ENCODE measurements around the gene NXT2.

The NXT2 gene

DNA sequence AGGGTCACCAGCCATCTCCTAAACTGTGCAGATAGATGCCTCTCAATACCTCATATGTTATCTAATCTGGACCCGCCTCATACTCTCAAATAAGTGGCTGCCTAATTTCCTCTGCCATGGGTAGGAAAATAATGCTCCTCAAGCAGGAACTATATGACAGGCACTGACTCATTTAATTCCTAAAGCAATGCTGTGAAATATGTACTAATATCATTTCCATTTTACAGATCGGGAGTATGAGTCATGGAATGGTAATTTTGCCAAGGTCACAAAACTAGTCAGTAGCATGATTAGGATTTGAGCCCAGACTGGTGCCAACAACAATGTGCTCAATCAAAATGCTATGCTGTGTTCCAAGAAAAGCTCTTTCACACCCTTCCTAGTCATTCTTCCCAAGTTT, 3.0 kb upstream of the NXT2 start:
- no peak overlapping the region for H3K4me2 ChIP-seq (ENCODE audit: low read depth, low read length, poor library complexity, severe bottlenecking)
- H3K36me3 ChIP-seq (ENCODE audit: low read length) = no peaks in the 10 kb centered on the region
- no peak overlapping the region for H3K4me3 ChIP-seq (ENCODE audit: insufficient read depth, low read length, poor library complexity, severe bottlenecking)
- no peak overlapping the region for H3K9ac ChIP-seq (ENCODE audit: low read length)
- no peak overlapping the region for H3K27ac ChIP-seq (ENCODE audit: low read depth, low read length)
- no peak overlapping the region for H2AFZ ChIP-seq (ENCODE audit: low read depth, low read length, severe bottlenecking)
- no peaks in the 10 kb centered on the region for H3K9me2 ChIP-seq (replicated peaks; ENCODE audit: insufficient read depth, low read length)
- no peak for TF ChIP-seq EZH2phosphoT487 (conservative IDR thresholded peaks at IDR 0.05; ENCODE audit: low read length)
- TF ChIP-seq, protein P1, sequence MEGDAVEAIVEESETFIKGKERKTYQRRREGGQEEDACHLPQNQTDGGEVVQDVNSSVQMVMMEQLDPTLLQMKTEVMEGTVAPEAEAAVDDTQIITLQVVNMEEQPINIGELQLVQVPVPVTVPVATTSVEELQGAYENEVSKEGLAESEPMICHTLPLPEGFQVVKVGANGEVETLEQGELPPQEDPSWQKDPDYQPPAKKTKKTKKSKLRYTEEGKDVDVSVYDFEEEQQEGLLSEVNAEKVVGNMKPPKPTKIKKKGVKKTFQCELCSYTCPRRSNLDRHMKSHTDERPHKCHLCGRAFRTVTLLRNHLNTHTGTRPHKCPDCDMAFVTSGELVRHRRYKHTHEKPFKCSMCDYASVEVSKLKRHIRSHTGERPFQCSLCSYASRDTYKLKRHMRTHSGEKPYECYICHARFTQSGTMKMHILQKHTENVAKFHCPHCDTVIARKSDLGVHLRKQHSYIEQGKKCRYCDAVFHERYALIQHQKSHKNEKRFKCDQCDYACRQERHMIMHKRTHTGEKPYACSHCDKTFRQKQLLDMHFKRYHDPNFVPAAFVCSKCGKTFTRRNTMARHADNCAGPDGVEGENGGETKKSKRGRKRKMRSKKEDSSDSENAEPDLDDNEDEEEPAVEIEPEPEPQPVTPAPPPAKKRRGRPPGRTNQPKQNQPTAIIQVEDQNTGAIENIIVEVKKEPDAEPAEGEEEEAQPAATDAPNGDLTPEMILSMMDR (IDR thresholded peaks at IDR 0.05; ENCODE audit: insufficient read depth, low read length, poor library complexity, severe bottlenecking) = no peak
- H4K20me1 ChIP-seq (ENCODE audit: low read depth, low read length) = no peaks in the 10 kb centered on the region
- H3F3A ChIP-seq (ENCODE audit: insufficient read depth) = no peaks in the 10 kb centered on the region
- H3K9me3 ChIP-seq (ENCODE audit: insufficient read depth, low read length) = no peaks in the 10 kb centered on the region
- no peaks in the 10 kb centered on the region for H3K27me3 ChIP-seq (ENCODE audit: low read length)
- H3K79me2 ChIP-seq (ENCODE audit: insufficient read depth, low read length) = no peaks in the 10 kb centered on the region; the same call in 1 of the 2 replicates

DNA sequence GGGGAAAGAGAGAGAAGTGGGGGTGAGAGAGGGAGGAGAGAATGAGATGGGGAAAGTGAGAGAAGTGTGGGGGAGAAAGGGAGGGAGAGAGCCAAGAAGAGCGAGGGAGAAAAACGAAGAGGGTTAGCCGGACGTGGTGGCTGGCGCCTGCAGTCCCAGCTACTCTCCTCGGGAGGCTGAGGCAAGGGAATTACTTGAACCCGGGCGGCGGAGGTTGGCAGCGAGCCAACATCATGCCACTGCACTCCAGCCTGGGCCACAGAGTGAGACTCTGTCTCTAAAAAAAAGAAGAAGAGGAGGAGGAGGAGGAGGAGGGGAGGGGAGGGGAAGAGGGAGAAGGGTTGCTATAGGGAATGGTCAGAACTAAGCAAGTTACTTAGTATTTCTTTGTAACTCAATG, 1.7 kb upstream of the NXT2 start:
- Histone ChIP-seq H3K27me3 (ENCODE audit: low read length) (no peaks in the 10 kb centered on the region), H3F3A (ENCODE audit: insufficient read depth) (no peaks in the 10 kb centered on the region), H3K4me2 (ENCODE audit: low read depth, low read length, poor library complexity, severe bottlenecking) (no peak overlapping the region), H3K27ac (ENCODE audit: low read depth, low read length) (no peak overlapping the region), H3K36me3 (ENCODE audit: low read length) (no peaks in the 10 kb centered on the region), H4K20me1 (ENCODE audit: low read depth, low read length) (no peaks in the 10 kb centered on the region), H3K9me2 (replicated peaks; ENCODE audit: insufficient read depth, low read length) (no peaks in the 10 kb centered on the region), H3K9me3 (ENCODE audit: insufficient read depth, low read length) (no peaks in the 10 kb centered on the region), H3K4me3 (ENCODE audit: insufficient read depth, low read length, poor library complexity, severe bottlenecking) (no peak overlapping the region), H2AFZ (ENCODE audit: low read depth, low read length, severe bottlenecking) (no peak overlapping the region), H3K9ac (ENCODE audit: low read length) (no peak overlapping the region), H3K79me2 (ENCODE audit: insufficient read depth, low read length) (no peaks in the 10 kb centered on the region; the same call in 1 of the 2 replicates)
- TF ChIP-seq, protein P1 (IDR thresholded peaks at IDR 0.05; ENCODE audit: insufficient read depth, low read length, poor library complexity, severe bottlenecking) = no peak
- TF ChIP-seq EZH2phosphoT487 (conservative IDR thresholded peaks at IDR 0.05; ENCODE audit: low read length) = no peak

- TF ChIP-seq, protein P1 (IDR thresholded peaks at IDR 0.05; ENCODE audit: insufficient read depth, low read length, poor library complexity, severe bottlenecking) = no peak
- TF ChIP-seq EZH2phosphoT487 (conservative IDR thresholded peaks at IDR 0.05; ENCODE audit: low read length) = no peak
- no peaks in the 10 kb centered on the region for H3K36me3 ChIP-seq (ENCODE audit: low read length)
- no peaks in the 10 kb centered on the region for H4K20me1 ChIP-seq (ENCODE audit: low read depth, low read length)
- no peaks in the 10 kb centered on the region for H3K27me3 ChIP-seq (ENCODE audit: low read length)
- H3K9ac ChIP-seq (ENCODE audit: low read length) = no peak overlapping the region
- H2AFZ ChIP-seq (ENCODE audit: low read depth, low read length, severe bottlenecking) = peak overlapping the region; percentile 85
- H3K79me2 ChIP-seq (ENCODE audit: insufficient read depth, low read length) = no peaks in the 10 kb centered on the region; the same call in 1 of the 2 replicates
- H3K27ac ChIP-seq (ENCODE audit: low read depth, low read length) = no peak overlapping the region
- no peaks in the 10 kb centered on the region for H3K9me3 ChIP-seq (ENCODE audit: insufficient read depth, low read length)
- no peak overlapping the region for H3K4me3 ChIP-seq (ENCODE audit: insufficient read depth, low read length, poor library complexity, severe bottlenecking)
- no peak overlapping the region for H3K4me2 ChIP-seq (ENCODE audit: low read depth, low read length, poor library complexity, severe bottlenecking)
- no peaks in the 10 kb centered on the region for H3K9me2 ChIP-seq (replicated peaks; ENCODE audit: insufficient read depth, low read length)
- no peaks in the 10 kb centered on the region for H3F3A ChIP-seq (ENCODE audit: insufficient read depth)
Observed at GRCh38 chrX:109535578-109535977, 1.1 kb upstream of the NXT2 start.
